SH-SY5Y (cell line): ENCODE results near the gene GALNTL6.

Experiments used
- GATA2 ChIP-seq: IDR thresholded peaks from 2 replicates; pipeline ENCODE4 v1.6.1; 2011; ENCODE audit warnings: mild to moderate bottlenecking, low read depth, low read length
- GATA3 ChIP-seq: IDR thresholded peaks from 2 replicates; pipeline ENCODE4 v1.6.1; 2011; ENCODE audit warnings: low read depth, mild to moderate bottlenecking, low read length, moderate library complexity

- TF ChIP-seq GATA3, result no peak
- no peak for TF ChIP-seq GATA2
Measured at GRCh38 chr4:172656055-172656454, 842.9 kb downstream of the GALNTL6 start.
